Measurements from ENCODE around the gene TRAF5. TPM values are rescaled to one million over a fixed set of nuclear protein-coding genes. Genes with fewer than 3 reads are reported as not detected.

TRAF5 gene, protein sequence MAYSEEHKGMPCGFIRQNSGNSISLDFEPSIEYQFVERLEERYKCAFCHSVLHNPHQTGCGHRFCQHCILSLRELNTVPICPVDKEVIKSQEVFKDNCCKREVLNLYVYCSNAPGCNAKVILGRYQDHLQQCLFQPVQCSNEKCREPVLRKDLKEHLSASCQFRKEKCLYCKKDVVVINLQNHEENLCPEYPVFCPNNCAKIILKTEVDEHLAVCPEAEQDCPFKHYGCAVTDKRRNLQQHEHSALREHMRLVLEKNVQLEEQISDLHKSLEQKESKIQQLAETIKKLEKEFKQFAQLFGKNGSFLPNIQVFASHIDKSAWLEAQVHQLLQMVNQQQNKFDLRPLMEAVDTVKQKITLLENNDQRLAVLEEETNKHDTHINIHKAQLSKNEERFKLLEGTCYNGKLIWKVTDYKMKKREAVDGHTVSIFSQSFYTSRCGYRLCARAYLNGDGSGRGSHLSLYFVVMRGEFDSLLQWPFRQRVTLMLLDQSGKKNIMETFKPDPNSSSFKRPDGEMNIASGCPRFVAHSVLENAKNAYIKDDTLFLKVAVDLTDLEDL
- 5.2 and 15.2 TPM in 2 replicates for total RNA-seq

DNA sequence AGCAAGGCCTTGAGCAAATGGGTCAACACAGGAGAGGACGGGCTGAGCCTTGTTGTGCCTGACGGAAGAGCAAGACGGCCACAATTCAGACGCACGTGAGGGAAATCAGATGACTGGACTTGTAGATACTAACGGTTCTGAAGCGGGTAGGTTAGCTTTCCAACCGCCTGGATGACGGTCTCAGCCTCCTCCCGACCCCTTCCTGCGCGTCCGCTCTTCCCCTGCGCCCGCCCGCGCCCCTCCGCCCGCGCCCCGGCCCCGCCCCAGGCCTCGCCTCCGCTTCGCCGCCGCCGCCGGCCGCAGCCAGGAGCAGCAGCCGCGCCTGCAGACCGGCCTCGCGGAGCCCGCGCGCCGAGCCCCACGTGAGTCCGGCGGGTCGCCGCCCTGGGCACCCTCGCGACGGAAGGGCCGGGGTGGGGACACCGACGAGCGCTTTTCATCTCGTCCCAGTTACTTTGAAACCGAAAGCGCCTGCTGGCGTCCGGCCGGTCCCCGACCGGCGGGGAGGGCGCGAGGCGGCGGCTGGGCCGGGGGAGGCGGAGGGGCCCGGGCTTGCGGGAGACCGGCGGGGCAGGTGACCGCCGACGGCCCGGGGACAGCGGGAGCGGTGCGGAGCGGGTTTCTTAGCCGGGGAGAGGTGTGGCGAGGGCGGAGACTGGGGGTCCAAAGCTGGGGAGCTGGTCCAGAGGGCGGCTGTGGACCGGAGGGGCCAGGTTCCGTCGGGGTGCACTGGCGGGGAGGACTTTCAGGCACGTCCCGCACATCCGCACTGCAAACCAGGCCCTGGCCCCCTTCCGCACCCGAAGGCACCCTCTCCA is at the start of gene TRAF5:
TRAF5 (plus strand) TSS at position 306 of the 818 bp plus-strand sequence. CDS start 26,407 bp downstream, outside the sequence.

Other genes with a start within 250 kb of the TRAF5 start
- 0.19 TPM in 1 of 2 replicates, not detected in the other for gene KCNH1, start 192.7 kb upstream of the TRAF5 start, total RNA-seq
- gene RCOR3, start 67.5 kb upstream of the TRAF5 start, total RNA-seq, result 10.7 and 12.7 TPM in 2 replicates
- gene RD3, start 165.3 kb downstream of the TRAF5 start, total RNA-seq, result not detected in 2 replicates